ENCODE data around the gene ANKK1.

ANKK1 gene

DNA sequence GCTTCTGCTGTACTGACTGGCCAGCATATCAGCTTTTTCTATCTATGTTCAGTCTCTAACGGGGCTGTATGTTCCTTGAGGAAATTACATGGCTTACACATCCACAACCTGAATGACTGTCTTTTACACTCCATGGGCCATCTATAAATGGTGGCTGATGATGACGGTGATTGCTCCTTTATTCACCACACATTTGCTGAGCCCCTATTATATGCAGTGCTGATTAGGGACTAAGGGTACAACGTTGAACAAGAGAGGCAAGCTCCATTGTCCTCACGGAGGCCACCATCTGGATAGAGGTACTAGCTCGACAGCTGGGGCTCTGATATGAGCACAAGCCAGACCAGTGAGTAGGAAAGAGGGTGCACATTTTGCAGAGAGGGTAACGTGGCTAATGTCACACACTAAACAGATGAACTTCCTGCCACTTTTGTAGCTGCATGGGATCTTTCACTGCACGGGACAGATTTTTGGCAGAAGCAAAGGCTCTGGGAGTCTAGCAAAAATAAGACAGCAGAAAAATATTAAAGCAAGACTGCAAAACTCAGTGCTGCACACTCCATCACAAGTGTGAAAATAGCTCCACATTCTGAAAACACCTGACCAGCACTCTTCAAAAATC is 57.0 kb downstream of the ANKK1 start:
- no peak for TF ChIP-seq YY2 (tag by site-specific recombination; IDR thresholded peaks at IDR 0.05)
- no peak for TF ChIP-seq ZNF521 (tag by site-specific recombination; IDR thresholded peaks at IDR 0.05)
- Histone ChIP-seq H3K4me1 (ENCODE audit: control insufficient read depth, insufficient read depth, low read length) (no peaks in the 10 kb centered on the region), H3K4me3 (ENCODE audit: low read depth, low read length) (no peak overlapping the region), H3K27ac (ENCODE audit: extremely low read depth, low read depth, low read length) (no peak overlapping the region), H3K9me3 (ENCODE audit: control insufficient read depth, insufficient read depth, low read depth, low read length) (no peaks in the 10 kb centered on the region), H3K36me3 (ENCODE audit: control insufficient read depth in 2 of 2, insufficient read depth in 1 of 2, low read length in 2 of 2) (no peaks in the 10 kb centered on the region)
- ChIA-PET POLR2A (no interaction called here), CTCF (interaction anchor here (0.5 to 0.9 kb wide), 2 partner anchors 19 to 286 kb away, joined by 3 to 4 read pairs; no protein-coding TSS in a partner anchor)

GRCh38 chr11:113446112-113446511 is 58.5 kb downstream of the ANKK1 start:
- TF ChIP-seq ZNF692 (tag by site-specific recombination; IDR thresholded peaks at IDR 0.05) (no peak), ZNF211 (tag by site-specific recombination; IDR thresholded peaks at IDR 0.05; ENCODE audit: low read depth) (no peak), SCRT2 (tag by site-specific recombination; IDR thresholded peaks at IDR 0.05) (no peak), HOXC10 (CRISPR knock-in tag; IDR thresholded peaks at IDR 0.05) (no peak), ZNF501 (tag by site-specific recombination; IDR thresholded peaks at IDR 0.05) (no peak), TRIM28 (IDR thresholded peaks at IDR 0.05; ENCODE audit: borderline replicate concordance, low read length) (no peak), ZNF558 (tag by site-specific recombination; IDR thresholded peaks at IDR 0.05) (no peak), ZNF341 (tag by site-specific recombination; IDR thresholded peaks at IDR 0.05; ENCODE audit: low read depth) (no peak), ZNF19 (tag by site-specific recombination; IDR thresholded peaks at IDR 0.05; ENCODE audit: low read depth) (no peak), ZNF426 (tag by site-specific recombination; IDR thresholded peaks at IDR 0.05) (no peak), BCL11B (tag by site-specific recombination; IDR thresholded peaks at IDR 0.05; ENCODE audit: low read depth) (no peak), ZNF324 (tag by site-specific recombination; IDR thresholded peaks at IDR 0.05) (no peak), ZNF76 (tag by site-specific recombination; IDR thresholded peaks at IDR 0.05; ENCODE audit: borderline replicate concordance, low read depth) (no peak), PRDM10 (tag by site-specific recombination; IDR thresholded peaks at IDR 0.05) (no peak)
- TF ChIP-seq, protein P1, sequence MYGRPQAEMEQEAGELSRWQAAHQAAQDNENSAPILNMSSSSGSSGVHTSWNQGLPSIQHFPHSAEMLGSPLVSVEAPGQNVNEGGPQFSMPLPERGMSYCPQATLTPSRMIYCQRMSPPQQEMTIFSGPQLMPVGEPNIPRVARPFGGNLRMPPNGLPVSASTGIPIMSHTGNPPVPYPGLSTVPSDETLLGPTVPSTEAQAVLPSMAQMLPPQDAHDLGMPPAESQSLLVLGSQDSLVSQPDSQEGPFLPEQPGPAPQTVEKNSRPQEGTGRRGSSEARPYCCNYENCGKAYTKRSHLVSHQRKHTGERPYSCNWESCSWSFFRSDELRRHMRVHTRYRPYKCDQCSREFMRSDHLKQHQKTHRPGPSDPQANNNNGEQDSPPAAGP (tag by site-specific recombination; IDR thresholded peaks at IDR 0.05), result no peak
- TF ChIP-seq, protein P2, sequence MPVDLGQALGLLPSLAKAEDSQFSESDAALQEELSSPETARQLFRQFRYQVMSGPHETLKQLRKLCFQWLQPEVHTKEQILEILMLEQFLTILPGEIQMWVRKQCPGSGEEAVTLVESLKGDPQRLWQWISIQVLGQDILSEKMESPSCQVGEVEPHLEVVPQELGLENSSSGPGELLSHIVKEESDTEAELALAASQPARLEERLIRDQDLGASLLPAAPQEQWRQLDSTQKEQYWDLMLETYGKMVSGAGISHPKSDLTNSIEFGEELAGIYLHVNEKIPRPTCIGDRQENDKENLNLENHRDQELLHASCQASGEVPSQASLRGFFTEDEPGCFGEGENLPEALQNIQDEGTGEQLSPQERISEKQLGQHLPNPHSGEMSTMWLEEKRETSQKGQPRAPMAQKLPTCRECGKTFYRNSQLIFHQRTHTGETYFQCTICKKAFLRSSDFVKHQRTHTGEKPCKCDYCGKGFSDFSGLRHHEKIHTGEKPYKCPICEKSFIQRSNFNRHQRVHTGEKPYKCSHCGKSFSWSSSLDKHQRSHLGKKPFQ (tag by site-specific recombination; IDR thresholded peaks at IDR 0.05), result no peak
- H3K27ac ChIP-seq (ENCODE audit: extremely low read depth, low read depth, low read length), result no peak overlapping the region
- ChIA-PET POLR2A (no interaction called here), CTCF (no interaction called here)
- no peak overlapping the region for H3K4me3 ChIP-seq (ENCODE audit: low read depth, low read length)
- no peaks in the 10 kb centered on the region for H3K9me3 ChIP-seq (ENCODE audit: control insufficient read depth, insufficient read depth, low read depth, low read length)
- no peaks in the 10 kb centered on the region for H3K36me3 ChIP-seq (ENCODE audit: control insufficient read depth in 2 of 2, insufficient read depth in 1 of 2, low read length in 2 of 2)
- H3K4me1 ChIP-seq (ENCODE audit: control insufficient read depth, insufficient read depth, low read length), result no peaks in the 10 kb centered on the region

Data from HEK293 (cell line).